ENCODE data around the gene ILKAP. TPM values are rescaled to one million over a fixed set of nuclear protein-coding genes. Genes with fewer than 3 reads are reported as not detected.

The ILKAP gene
- total and polyA plus RNA-seq, 2 experiments from 2014 or later: 11.9 to 35.0 TPM

GRCh38 chr2:238158509-238159070, 44.9 kb downstream of the ILKAP start, which contains the start of gene ERFE:
Gene ERFE (plus strand): TSS chr2:238158970. CDS start chr2:238159008, 38 bp downstream.
- Histone ChIP-seq H4K20me1 (ENCODE audit: insufficient read depth) (no peaks in the 10 kb centered on the region), H3F3A (ENCODE audit: insufficient read depth) (no peaks in the 10 kb centered on the region), H3K4me2 (ENCODE audit: unreplicated experiment) (peak within 1 kb of the TSS; percentile 70), H3K9me2 (ENCODE audit: insufficient read depth) (no peaks in the 10 kb centered on the region), H2AFZ (peak within 1 kb of the TSS; percentile 42; the same call in 1 of the 2 replicates), H3K27me3 (replicated peaks; ENCODE audit: insufficient read depth) (no peaks in the 10 kb centered on the region), H3K9me3 (ENCODE audit: low read depth) (no peaks in the 10 kb centered on the region), H3K4me1 (ENCODE audit: insufficient read depth) (no peaks in the 10 kb centered on the region), H3K9ac (peak within 1 kb of the TSS; percentile 53; the same call in 1 of the 2 replicates), H3K27ac (no peak within 1 kb of the TSS), H3K79me2 (ENCODE audit: insufficient read depth) (no peaks in the 10 kb centered on the region), H3K36me3 (ENCODE audit: low read depth) (no peaks in the 10 kb centered on the region), H3K4me3 (peak within 1 kb of the TSS; percentile 62)
- in situ Hi-C loops (cut with MboI): no loop called here
- WGBS, 2 experiments (ENCODE audit: low coverage in 1 of 2, low lambda C conversion rate in 2 of 2, missing lambda C conversion rate in 2 of 2): 4 to 9% methylated on average over 9 to 46 of the region's 61 CpGs
- TF ChIP-seq EZH2 (IDR thresholded peaks at IDR 0.05; ENCODE audit: insufficient read depth, poor library complexity, severe bottlenecking) (no peak), EZH2phosphoT487 (IDR thresholded peaks at IDR 0.05; ENCODE audit: insufficient read depth, low read depth) (no peak)
- peak; percentile 69 for DNase-seq

GRCh38 chr2:238158018-238158508, 45.4 kb downstream of the ILKAP start:
- no peaks in the 10 kb centered on the region for H3K36me3 ChIP-seq (ENCODE audit: low read depth)
- no peaks in the 10 kb centered on the region for H3K27me3 ChIP-seq (replicated peaks; ENCODE audit: insufficient read depth)
- H4K20me1 ChIP-seq (ENCODE audit: insufficient read depth): no peaks in the 10 kb centered on the region
- in situ Hi-C loops (cut with MboI): no loop called here
- no peak overlapping the region for H2AFZ ChIP-seq
- no peak overlapping the region for H3K4me3 ChIP-seq
- DNase-seq: no peak
- no peak overlapping the region for H3K4me2 ChIP-seq (ENCODE audit: unreplicated experiment)
- H3K79me2 ChIP-seq (ENCODE audit: insufficient read depth): no peaks in the 10 kb centered on the region
- H3K4me1 ChIP-seq (ENCODE audit: insufficient read depth): no peaks in the 10 kb centered on the region
- H3F3A ChIP-seq (ENCODE audit: insufficient read depth): no peaks in the 10 kb centered on the region
- no peaks in the 10 kb centered on the region for H3K9me3 ChIP-seq (ENCODE audit: low read depth)
- no peak overlapping the region for H3K9ac ChIP-seq
- TF ChIP-seq EZH2phosphoT487 (IDR thresholded peaks at IDR 0.05; ENCODE audit: insufficient read depth, low read depth): no peak
- no peak for TF ChIP-seq EZH2 (IDR thresholded peaks at IDR 0.05; ENCODE audit: insufficient read depth, poor library complexity, severe bottlenecking)
- H3K9me2 ChIP-seq (ENCODE audit: insufficient read depth): no peaks in the 10 kb centered on the region
- no peak overlapping the region for H3K27ac ChIP-seq
- 35 to 38% methylated on average over 17 to 19 of the region's 21 CpGs for WGBS, 2 experiments (ENCODE audit: low coverage in 1 of 2, low lambda C conversion rate in 2 of 2, missing lambda C conversion rate in 2 of 2)

- no peak overlapping the region for H2AFZ ChIP-seq
- H3K27me3 ChIP-seq (replicated peaks; ENCODE audit: insufficient read depth): no peaks in the 10 kb centered on the region
- no peaks in the 10 kb centered on the region for H3K9me2 ChIP-seq (ENCODE audit: insufficient read depth)
- H3K4me1 ChIP-seq (ENCODE audit: insufficient read depth): no peaks in the 10 kb centered on the region
- in situ Hi-C loops (cut with MboI): no loop called here
- WGBS, 2 experiments (ENCODE audit: low coverage in 1 of 2, low lambda C conversion rate in 2 of 2, missing lambda C conversion rate in 2 of 2): 34 to 39% methylated on average over 14 of the region's 14 CpGs
- no peaks in the 10 kb centered on the region for H3K36me3 ChIP-seq (ENCODE audit: low read depth)
- H3K9me3 ChIP-seq (ENCODE audit: low read depth): no peaks in the 10 kb centered on the region
- no peak for TF ChIP-seq EZH2 (IDR thresholded peaks at IDR 0.05; ENCODE audit: insufficient read depth, poor library complexity, severe bottlenecking)
- no peak for TF ChIP-seq EZH2phosphoT487 (IDR thresholded peaks at IDR 0.05; ENCODE audit: insufficient read depth, low read depth)
- no peaks in the 10 kb centered on the region for H4K20me1 ChIP-seq (ENCODE audit: insufficient read depth)
- H3K4me3 ChIP-seq: no peak overlapping the region
- no peak overlapping the region for H3K9ac ChIP-seq
- H3K27ac ChIP-seq: no peak overlapping the region
- H3F3A ChIP-seq (ENCODE audit: insufficient read depth): no peaks in the 10 kb centered on the region
- no peaks in the 10 kb centered on the region for H3K79me2 ChIP-seq (ENCODE audit: insufficient read depth)
- H3K4me2 ChIP-seq (ENCODE audit: unreplicated experiment): no peak overlapping the region
- DNase-seq: no peak
These were observed 45.9 kb downstream of the ILKAP start for GRCh38 chr2:238157506-238158017.

- H3K9me3 ChIP-seq (ENCODE audit: low read depth): no peaks in the 10 kb centered on the region
- no peak overlapping the region for H3K4me3 ChIP-seq
- in situ Hi-C loops (cut with MboI): no loop called here
- DNase-seq: no peak
- no peaks in the 10 kb centered on the region for H3K9me2 ChIP-seq (ENCODE audit: insufficient read depth)
- H3K4me2 ChIP-seq (ENCODE audit: unreplicated experiment): no peak overlapping the region
- no peak overlapping the region for H3K27ac ChIP-seq
- 82 to 83% methylated on average over 18 of the region's 18 CpGs for WGBS, 2 experiments (ENCODE audit: low coverage in 1 of 2, low lambda C conversion rate in 2 of 2, missing lambda C conversion rate in 2 of 2)
- no peaks in the 10 kb centered on the region for H3K79me2 ChIP-seq (ENCODE audit: insufficient read depth)
- H3K9ac ChIP-seq: no peak overlapping the region
- no peaks in the 10 kb centered on the region for H3K36me3 ChIP-seq (ENCODE audit: low read depth)
- no peak overlapping the region for H2AFZ ChIP-seq
- TF ChIP-seq EZH2 (IDR thresholded peaks at IDR 0.05; ENCODE audit: insufficient read depth, poor library complexity, severe bottlenecking) (no peak), EZH2phosphoT487 (IDR thresholded peaks at IDR 0.05; ENCODE audit: insufficient read depth, low read depth) (no peak)
- H4K20me1 ChIP-seq (ENCODE audit: insufficient read depth): no peaks in the 10 kb centered on the region
- no peaks in the 10 kb centered on the region for H3K27me3 ChIP-seq (replicated peaks; ENCODE audit: insufficient read depth)
- no peaks in the 10 kb centered on the region for H3K4me1 ChIP-seq (ENCODE audit: insufficient read depth)
- H3F3A ChIP-seq (ENCODE audit: insufficient read depth): no peaks in the 10 kb centered on the region
These were observed 47.5 kb downstream of the ILKAP start for GRCh38 chr2:238155761-238156694.

All from GM23248 (cell line).